Keratinocyte (primary cell): ENCODE data around the gene PEDS1. TPM values are rescaled to one million over a fixed set of nuclear protein-coding genes. Genes with fewer than 3 reads are reported as not detected.

Source experiments
- DNase-seq: peaks from one replicate; pipeline ENCODE4 v3.0.0-alpha.2; 2011; ENCODE audit warnings: low read depth, missing footprints, low spot score
- FAIRE-seq: peaks from 2 replicates; lab custom pipeline; 2011; peaks lifted over from hg19 to GRCh38; lab: Jason Lieb, UNC
- H2AFZ ChIP-seq: 2 replicates; pipeline ENCODE4 v1.6.0; 2012; ENCODE audit warnings: low read length, control low read depth, inconsistent platforms; ENCODE audit not compliant: control insufficient read depth
- H3K27ac ChIP-seq: 2 replicates; pipeline ENCODE4 v1.5.1; 2011; ENCODE audit warnings: low read length; ENCODE audit not compliant: control insufficient read depth, insufficient read depth
- H3K27me3 ChIP-seq: 3 replicates; pipeline ENCODE4 v1.6.0; 2011; ENCODE audit warnings: low read length; ENCODE audit not compliant: control insufficient read depth, insufficient read depth; ENCODE audit errors: extremely low read depth
- H3K36me3 ChIP-seq, 2 experiments: 2 replicates in 1 of 2; 3 replicates in 1 of 2; pipeline ENCODE4 v1.5.1; 2011; ENCODE audit warnings: low read length in 2 of 2, mild to moderate bottlenecking in 1 of 2; ENCODE audit not compliant: control insufficient read depth in 2 of 2, insufficient read depth in 2 of 2; ENCODE audit errors: extremely low read depth in 1 of 2
- H3K4me1 ChIP-seq: 3 replicates; pipeline ENCODE4 v1.5.1; 2011; ENCODE audit warnings: low read length; ENCODE audit not compliant: control insufficient read depth, insufficient read depth; ENCODE audit errors: extremely low read depth
- H3K4me2 ChIP-seq: 3 replicates; pipeline ENCODE4 v1.6.0; 2011; ENCODE audit warnings: low read depth, low read length; ENCODE audit not compliant: control insufficient read depth, insufficient read depth; ENCODE audit errors: extremely low read depth
- H3K4me3 ChIP-seq, 3 experiments: fragments of 200-600 bp in 1 of 3; sonication (generic) in 1 of 3; 2 replicates in 2 of 3; 3 replicates in 1 of 3; pipeline ENCODE4 v1.5.1; 2011 to 2016; ENCODE audit warnings: low read length in 3 of 3, mild to moderate bottlenecking in 3 of 3, control low read depth in 2 of 3, inconsistent platforms in 1 of 3, low read depth in 1 of 3, mixed read lengths in 1 of 3, mixed run types in 1 of 3, moderate library complexity in 1 of 3; ENCODE audit not compliant: control insufficient read depth in 2 of 3, insufficient read depth in 2 of 3; ENCODE audit errors: extremely low read depth in 1 of 3
- H3K79me2 ChIP-seq: 2 replicates; pipeline ENCODE4 v1.6.0; 2012; ENCODE audit warnings: low read length; ENCODE audit not compliant: control insufficient read depth, insufficient read depth
- H3K9ac ChIP-seq: 3 replicates; pipeline ENCODE4 v1.6.0; 2011; ENCODE audit warnings: low read length; ENCODE audit not compliant: control insufficient read depth, insufficient read depth; ENCODE audit errors: extremely low read depth
- H3K9me1 ChIP-seq: 3 replicates; pipeline ENCODE4 v1.6.0; 2011; ENCODE audit warnings: low read length; ENCODE audit not compliant: control insufficient read depth, insufficient read depth; ENCODE audit errors: extremely low read depth
- H3K9me3 ChIP-seq: 2 replicates; pipeline ENCODE4 v1.5.1; 2012; ENCODE audit warnings: low read depth, low read length; ENCODE audit not compliant: control insufficient read depth
- H4K20me1 ChIP-seq: 3 replicates; pipeline ENCODE4 v1.6.0; 2011; ENCODE audit warnings: low read length; ENCODE audit not compliant: control insufficient read depth, insufficient read depth; ENCODE audit errors: extremely low read depth
- EZH2 ChIP-seq: IDR thresholded peaks from one replicate; pipeline ENCODE4 v1.6.1; 2012; ENCODE audit warnings: inconsistent platforms, mild to moderate bottlenecking, low read length, moderate library complexity
- dilution Hi-C: fragments of 300-500 bp; cut with MboI; formaldehyde crosslinking; loops from one replicate; pipeline ENCODE4 v1.7.0; 2020; ENCODE audit warnings: low sequenced_read_pairs; ENCODE audit not compliant: extremely low pct_ligation_motif_present
- polyA plus RNA-seq, 5 experiments: library from polyadenylated mRNA; depleted of rRNA in 3 of 5; stranded (reverse) in 3 of 5; stranded (forward) in 1 of 5; unstranded in 1 of 5; fragments of >200 nt; gene quantifications; 1 replicate in 1 of 5; 2 replicates in 3 of 5; 3 replicates in 1 of 5; pipeline versions ENCODE4 v1.2.1 to v1.2.3, GENCODE V29; 2011 to 2012; ENCODE audit warnings: missing spikeins in 2 of 5, low read depth in 1 of 5, low replicate concordance in 1 of 5
- TF ChIP-seq, protein P1 (sequence below), 3 experiments: IDR thresholded peaks in 1 of 3; conservative IDR thresholded peaks in 1 of 3; optimal IDR thresholded peaks in 1 of 3; 2 replicates in 2 of 3; 3 replicates in 1 of 3; pipeline versions ENCODE3 to v1.5.1; 2011; ENCODE audit warnings: low read length in 3 of 3, mild to moderate bottlenecking in 3 of 3, moderate library complexity in 2 of 3, control low read depth in 1 of 3, inconsistent platforms in 1 of 3; ENCODE audit not compliant: insufficient read depth in 2 of 3; ENCODE audit errors: extremely low read depth in 1 of 3

Gene PEDS1
- polyA plus RNA-seq, 1 donor (not counting 4 experiments of a cell fraction or from before 2014, with no cell fraction given), result 48.7 TPM

DNA sequence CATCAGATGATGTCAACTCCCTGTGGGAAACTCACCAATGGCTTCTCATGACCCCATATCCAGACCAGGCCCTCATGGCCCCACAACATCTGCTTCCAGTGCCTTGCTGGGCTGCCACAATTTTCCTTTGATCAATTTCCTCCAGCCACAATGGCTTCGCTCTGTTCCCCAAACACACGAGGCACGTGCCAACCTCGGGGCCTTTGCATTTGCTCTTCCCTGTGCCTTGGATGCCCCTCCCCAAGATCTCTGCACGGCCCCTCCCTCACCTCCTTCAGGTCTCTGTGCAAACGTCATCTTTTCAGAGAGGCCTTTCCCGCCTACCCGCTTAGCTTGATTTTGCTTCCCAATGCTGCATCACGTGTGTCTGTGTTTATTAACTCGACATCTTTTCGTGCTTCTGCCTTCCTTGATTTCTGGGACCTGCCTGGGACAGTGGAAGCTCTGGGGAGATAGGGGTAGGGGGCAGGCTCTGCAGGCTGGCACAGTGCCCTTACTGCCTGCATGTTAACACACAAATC is 13.1 kb downstream of the PEDS1 start:
- Histone ChIP-seq H4K20me1 (peaks cover 12% of the 10 kb centered on the region), H3K36me3 (peaks cover 32 to 39% of the 10 kb centered on the region in 2 experiments), H3K4me1 (peaks cover 68% of the 10 kb centered on the region), H3K9me3 (no peaks in the 10 kb centered on the region), H3K27me3 (no peaks in the 10 kb centered on the region), H3K4me2 (peak overlapping the region; percentile 0), H3K27ac (peak overlapping the region; percentile 67), H2AFZ (no peak overlapping the region), H3K79me2 (peaks cover 69% of the 10 kb centered on the region), H3K9me1 (peaks cover 3% of the 10 kb centered on the region), H3K4me3 (no peak overlapping the region), H3K9ac (peak overlapping the region; percentile 40)
- FAIRE-seq (no peak), DNase-seq (no peak)
- dilution Hi-C loops, result no loop called here
- TF ChIP-seq, protein P1, sequence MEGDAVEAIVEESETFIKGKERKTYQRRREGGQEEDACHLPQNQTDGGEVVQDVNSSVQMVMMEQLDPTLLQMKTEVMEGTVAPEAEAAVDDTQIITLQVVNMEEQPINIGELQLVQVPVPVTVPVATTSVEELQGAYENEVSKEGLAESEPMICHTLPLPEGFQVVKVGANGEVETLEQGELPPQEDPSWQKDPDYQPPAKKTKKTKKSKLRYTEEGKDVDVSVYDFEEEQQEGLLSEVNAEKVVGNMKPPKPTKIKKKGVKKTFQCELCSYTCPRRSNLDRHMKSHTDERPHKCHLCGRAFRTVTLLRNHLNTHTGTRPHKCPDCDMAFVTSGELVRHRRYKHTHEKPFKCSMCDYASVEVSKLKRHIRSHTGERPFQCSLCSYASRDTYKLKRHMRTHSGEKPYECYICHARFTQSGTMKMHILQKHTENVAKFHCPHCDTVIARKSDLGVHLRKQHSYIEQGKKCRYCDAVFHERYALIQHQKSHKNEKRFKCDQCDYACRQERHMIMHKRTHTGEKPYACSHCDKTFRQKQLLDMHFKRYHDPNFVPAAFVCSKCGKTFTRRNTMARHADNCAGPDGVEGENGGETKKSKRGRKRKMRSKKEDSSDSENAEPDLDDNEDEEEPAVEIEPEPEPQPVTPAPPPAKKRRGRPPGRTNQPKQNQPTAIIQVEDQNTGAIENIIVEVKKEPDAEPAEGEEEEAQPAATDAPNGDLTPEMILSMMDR (optimal IDR thresholded peaks at IDR 0.05 in 1 of 3, IDR thresholded peaks at IDR 0.05 in 1 of 3, conservative IDR thresholded peaks at IDR 0.05 in 1 of 3; ENCODE audit: extremely low read depth in 1 of 3, insufficient read depth in 2 of 3, low read length in 3 of 3), result no peak
- TF ChIP-seq EZH2, result no peak

DNA sequence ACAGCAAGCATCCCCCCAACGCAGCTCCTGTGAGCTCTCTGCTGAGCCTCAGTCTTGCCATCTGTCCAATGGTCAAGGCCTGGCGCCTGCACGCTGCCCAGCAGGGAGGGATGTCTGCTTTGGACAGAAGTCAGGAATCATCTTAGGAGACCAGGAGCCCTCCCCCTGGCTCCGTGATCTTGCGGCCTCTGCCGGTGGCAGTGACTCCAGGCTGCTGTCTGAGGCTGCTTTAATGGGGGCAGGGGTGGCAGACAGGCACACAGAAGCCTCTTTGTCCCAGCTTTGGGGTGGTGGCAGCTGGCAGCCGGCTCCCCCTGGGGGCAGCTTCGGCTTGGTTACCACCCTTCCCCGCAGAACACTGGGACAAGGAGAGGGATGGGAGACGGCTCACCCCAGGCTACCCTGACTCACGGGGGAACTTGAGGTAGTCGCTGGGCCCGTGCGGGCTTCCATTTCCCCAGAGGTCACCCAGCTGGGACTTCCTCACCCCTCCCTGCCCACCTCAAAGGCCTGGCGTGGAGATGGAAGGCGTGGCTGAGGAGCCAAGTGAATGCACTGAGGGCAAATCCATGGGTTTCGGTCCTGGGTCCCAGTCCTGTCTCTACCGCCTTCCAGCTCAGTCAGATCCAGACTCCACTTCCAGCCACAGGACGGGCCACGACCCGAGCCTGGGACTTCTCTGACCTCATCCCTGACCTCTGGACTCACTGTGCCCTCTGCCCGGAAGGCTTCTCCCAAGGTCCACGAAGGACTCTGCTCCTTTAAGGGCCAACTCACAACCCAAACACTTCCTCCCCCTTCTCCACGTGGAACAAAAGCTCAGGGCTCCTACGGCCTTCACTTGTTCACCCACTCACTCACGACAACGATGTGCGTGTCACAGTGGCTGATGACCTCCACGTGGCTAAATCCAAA is 14.8 kb downstream of the PEDS1 start:
- no peak for FAIRE-seq
- H3K4me1 ChIP-seq, result peaks cover 56% of the 10 kb centered on the region

More for the DNA sequence above, 14.8 kb downstream of the PEDS1 start:
- no peak for DNase-seq
- TF ChIP-seq, protein P1 (optimal IDR thresholded peaks at IDR 0.05 in 1 of 3, IDR thresholded peaks at IDR 0.05 in 1 of 3, conservative IDR thresholded peaks at IDR 0.05 in 1 of 3; ENCODE audit: extremely low read depth in 1 of 3, insufficient read depth in 2 of 3, low read length in 3 of 3), result peak in 1 of 3 experiments; percentile 9
- no peak for TF ChIP-seq EZH2
- dilution Hi-C loops, result no loop called here
- H2AFZ ChIP-seq, result no peak overlapping the region
- peak overlapping the region; percentile 33 for H3K9ac ChIP-seq
- H3K27me3 ChIP-seq, result no peaks in the 10 kb centered on the region
- H3K9me1 ChIP-seq, result peaks cover 3% of the 10 kb centered on the region
- no peak overlapping the region for H3K4me3 ChIP-seq
- peaks cover 79% of the 10 kb centered on the region for H3K79me2 ChIP-seq
- H3K9me3 ChIP-seq, result no peaks in the 10 kb centered on the region
- H4K20me1 ChIP-seq, result peaks cover 16% of the 10 kb centered on the region
- H3K27ac ChIP-seq, result peak overlapping the region; percentile 70
- H3K36me3 ChIP-seq, result peaks cover 39 to 47% of the 10 kb centered on the region in 2 experiments
- H3K4me2 ChIP-seq, result no peak overlapping the region
